OCI-M1 (cell line): ENCODE data around the gene GSX1.

Experiments
- DNase-seq: peaks from one replicate; lab custom pipeline; 2025; lab: John Stamatoyannopoulos, UW

The GSX1 gene

GRCh38 chr13:27834095-27834494, 41.8 kb downstream of the GSX1 start:
- DNase-seq, result no peak

- DNase-seq, result no peak
These were observed 43.5 kb downstream of the GSX1 start for GRCh38 chr13:27835799-27836198.

- no peak for DNase-seq
These were observed 47.7 kb downstream of the GSX1 start for GRCh38 chr13:27839809-27840467.

- no peak for DNase-seq
These were observed 50.3 kb downstream of the GSX1 start for GRCh38 chr13:27842571-27842970.
